ENCODE measurements around the gene SYT8. TPM values are rescaled to one million over a fixed set of nuclear protein-coding genes. Genes with fewer than 3 reads are reported as not detected.

The SYT8 gene
- total RNA-seq, 4 donors from 2014 or later, result 2.0 TPM; not detected in 3

DNA sequence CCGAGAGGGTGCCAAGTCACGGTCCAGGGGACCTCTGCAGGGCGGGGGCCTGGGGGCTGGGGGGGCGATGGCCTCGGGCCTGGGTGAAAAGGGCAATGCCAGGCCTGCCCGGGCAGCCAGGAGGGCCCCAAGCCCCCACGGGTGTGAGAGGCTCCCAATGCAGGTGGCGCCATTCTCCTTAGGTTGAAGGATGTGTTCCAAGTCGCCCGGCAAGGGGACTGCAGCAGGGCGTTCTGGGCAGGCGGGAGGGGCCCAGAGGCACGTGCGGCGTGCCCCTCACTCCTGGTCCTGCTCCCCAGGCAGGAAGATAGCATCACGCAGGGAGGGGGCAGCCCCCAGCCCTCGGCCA, 3.3 kb downstream of the SYT8 start:
- TF ChIP-seq, protein P1, sequence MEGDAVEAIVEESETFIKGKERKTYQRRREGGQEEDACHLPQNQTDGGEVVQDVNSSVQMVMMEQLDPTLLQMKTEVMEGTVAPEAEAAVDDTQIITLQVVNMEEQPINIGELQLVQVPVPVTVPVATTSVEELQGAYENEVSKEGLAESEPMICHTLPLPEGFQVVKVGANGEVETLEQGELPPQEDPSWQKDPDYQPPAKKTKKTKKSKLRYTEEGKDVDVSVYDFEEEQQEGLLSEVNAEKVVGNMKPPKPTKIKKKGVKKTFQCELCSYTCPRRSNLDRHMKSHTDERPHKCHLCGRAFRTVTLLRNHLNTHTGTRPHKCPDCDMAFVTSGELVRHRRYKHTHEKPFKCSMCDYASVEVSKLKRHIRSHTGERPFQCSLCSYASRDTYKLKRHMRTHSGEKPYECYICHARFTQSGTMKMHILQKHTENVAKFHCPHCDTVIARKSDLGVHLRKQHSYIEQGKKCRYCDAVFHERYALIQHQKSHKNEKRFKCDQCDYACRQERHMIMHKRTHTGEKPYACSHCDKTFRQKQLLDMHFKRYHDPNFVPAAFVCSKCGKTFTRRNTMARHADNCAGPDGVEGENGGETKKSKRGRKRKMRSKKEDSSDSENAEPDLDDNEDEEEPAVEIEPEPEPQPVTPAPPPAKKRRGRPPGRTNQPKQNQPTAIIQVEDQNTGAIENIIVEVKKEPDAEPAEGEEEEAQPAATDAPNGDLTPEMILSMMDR (IDR thresholded peaks at IDR 0.05), result no peak
- no peak for TF ChIP-seq POLR2A (IDR thresholded peaks at IDR 0.05)

DNA sequence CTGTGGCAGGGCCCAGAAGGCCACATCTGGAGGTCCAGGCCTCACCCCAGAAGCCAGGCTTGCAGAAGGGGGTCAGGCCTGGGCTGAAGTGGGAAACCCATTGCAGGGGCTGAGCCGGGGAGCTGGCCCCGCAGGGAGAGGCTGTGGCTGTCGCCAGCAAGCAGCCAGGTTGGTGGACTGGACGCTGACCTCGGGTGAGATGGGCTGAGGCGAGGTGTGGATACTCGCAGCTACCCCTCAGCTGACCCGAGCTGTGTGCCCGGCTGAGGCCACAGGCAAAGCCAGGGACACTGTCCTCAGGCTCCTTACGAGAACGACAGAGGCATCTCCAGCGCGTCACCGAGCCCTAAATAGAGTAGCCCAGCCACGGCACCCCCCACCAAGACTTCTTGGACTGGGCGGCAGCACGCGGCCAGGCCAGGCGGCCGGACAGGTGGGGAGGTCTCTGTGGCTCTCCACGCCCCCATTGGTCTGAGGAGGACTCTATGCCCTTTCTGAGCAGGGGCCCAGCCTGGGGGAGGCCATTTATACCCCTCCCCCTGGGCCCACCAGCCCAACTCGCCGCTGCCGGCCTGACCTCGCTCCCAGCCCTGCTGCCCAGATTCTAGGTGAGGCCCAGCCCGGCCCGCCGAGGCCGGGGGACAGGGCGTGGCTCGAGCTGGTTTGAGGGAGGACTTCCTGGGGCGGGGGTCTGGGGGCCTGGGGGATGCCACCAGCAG, 3.8 kb downstream of the SYT8 start, which contains the start of gene TNNI2:
Gene TNNI2, plus strand, starts transcription at position 556 of the 719 bp plus-strand sequence. CDS start 716 bp downstream, outside the sequence.
- Histone ChIP-seq H3K27me3 (no peaks in the 10 kb centered on the region), H3K4me3 (no peak within 1 kb of the TSS), H3K9me3 (no peaks in the 10 kb centered on the region), H3K27ac (no peak within 1 kb of the TSS), H3K36me3 (no peaks in the 10 kb centered on the region), H3K4me1 (no peaks in the 10 kb centered on the region)
- no peak for DNase-seq
- intact Hi-C loops (cut with DNase I; ENCODE audit: low total_unique reads), result loop anchor here (5.0 kb wide), 1 partner anchor 314 kb away; no protein-coding TSS in a partner anchor
- TF ChIP-seq POLR2A (IDR thresholded peaks at IDR 0.05), result no peak
- TF ChIP-seq, protein P1 (IDR thresholded peaks at IDR 0.05), result no peak

More for the DNA sequence above, 3.3 kb downstream of the SYT8 start:
- Histone ChIP-seq H3K27me3 (no peaks in the 10 kb centered on the region), H3K4me3 (no peak overlapping the region), H3K9me3 (no peaks in the 10 kb centered on the region), H3K36me3 (no peaks in the 10 kb centered on the region), H3K4me1 (no peaks in the 10 kb centered on the region), H3K27ac (no peak overlapping the region)
- no peak for DNase-seq
- intact Hi-C loops (cut with DNase I; ENCODE audit: low total_unique reads), result loop anchor here (5.0 kb wide), 1 partner anchor 314 kb away; no protein-coding TSS in a partner anchor

DNA sequence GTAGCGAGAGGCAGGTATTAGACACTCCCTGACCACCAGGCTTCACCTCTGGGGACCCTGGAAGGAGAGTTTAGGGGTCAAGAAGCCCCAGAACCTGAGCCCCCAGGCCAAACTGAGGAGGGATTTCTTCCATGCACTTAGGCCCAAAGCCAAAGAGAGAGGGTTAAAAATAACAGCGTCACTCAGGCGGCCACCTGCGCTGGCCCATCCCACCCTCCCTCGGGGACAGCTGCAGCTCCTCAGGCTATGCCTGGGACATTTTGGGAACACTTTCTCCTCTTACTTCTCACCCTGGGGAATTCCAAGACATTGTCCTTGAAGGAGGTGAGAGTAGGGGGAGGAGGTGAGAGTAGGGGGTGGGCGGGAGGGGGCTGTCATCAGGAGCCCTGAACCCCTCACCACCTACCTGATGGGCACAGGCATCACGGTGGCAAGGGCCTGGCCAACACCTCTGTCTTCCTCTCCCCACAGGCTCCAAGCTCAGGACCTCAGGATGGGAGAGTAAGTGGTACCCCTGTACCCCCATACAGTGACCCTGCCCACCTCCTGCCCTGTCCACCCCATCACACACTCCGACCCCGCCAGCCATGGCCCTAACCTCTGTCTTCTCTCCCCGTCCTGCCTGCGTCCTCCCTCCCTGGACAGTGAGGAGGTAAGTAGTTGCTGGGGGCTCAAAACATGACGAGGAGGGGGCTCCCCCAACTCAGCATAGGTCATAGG, 4.6 kb downstream of the SYT8 start:
- TF ChIP-seq POLR2A (IDR thresholded peaks at IDR 0.05), result no peak
- TF ChIP-seq, protein P1 (IDR thresholded peaks at IDR 0.05), result no peak
- intact Hi-C loops (cut with DNase I; ENCODE audit: low total_unique reads), result loop anchor here (5.0 kb wide), 1 partner anchor 313 kb away; no protein-coding TSS in a partner anchor
- Histone ChIP-seq H3K9me3 (no peaks in the 10 kb centered on the region), H3K36me3 (no peaks in the 10 kb centered on the region), H3K4me3 (no peak overlapping the region), H3K4me1 (no peaks in the 10 kb centered on the region), H3K27ac (no peak overlapping the region), H3K27me3 (no peaks in the 10 kb centered on the region)
- no peak for DNase-seq

DNA sequence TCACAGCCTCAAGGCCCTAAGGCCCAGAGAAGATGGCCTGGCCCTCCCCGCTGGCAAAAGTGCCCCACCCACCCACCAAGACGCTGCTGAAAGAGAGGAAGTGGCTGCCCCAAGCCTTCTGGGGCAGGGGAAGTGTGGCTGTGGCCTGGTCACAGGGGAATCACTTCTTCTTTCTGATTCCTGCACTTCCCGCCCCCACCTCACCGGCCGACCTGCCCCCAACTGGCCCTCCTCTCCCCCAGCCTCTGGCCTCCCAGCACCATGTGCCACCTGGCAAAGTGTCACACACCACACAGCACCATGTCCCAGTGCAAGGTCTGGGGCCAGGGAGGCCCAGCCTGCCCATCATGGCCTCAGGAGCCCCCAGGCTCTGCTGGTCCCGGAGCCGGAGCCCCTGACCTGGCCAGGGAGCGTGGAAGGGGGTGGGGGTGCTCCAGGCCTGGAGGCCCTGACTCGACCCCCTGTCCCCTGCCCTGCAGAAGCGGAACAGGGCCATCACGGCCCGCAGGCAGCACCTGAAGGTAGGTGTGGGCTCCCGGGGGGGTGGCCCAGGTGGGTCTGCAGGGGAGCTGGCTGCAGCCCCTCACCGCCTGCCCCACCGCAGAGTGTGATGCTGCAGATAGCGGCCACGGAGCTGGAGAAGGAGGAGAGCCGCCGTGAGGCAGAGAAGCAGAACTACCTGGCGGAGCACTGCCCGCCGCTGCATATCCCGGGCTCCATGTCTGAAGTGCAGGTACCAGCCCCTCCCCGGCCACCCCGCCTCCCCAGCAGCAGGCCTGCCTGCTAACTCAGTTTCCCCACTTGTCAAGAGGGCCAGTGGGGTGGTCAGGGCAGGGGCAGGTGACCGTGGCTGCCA, 5.4 kb downstream of the SYT8 start:
- no peaks in the 10 kb centered on the region for H3K36me3 ChIP-seq
- H3K4me1 ChIP-seq, result no peaks in the 10 kb centered on the region
- no peaks in the 10 kb centered on the region for H3K9me3 ChIP-seq
- no peak for DNase-seq
- intact Hi-C loops (cut with DNase I; ENCODE audit: low total_unique reads), result loop anchor here (5.0 kb wide), 1 partner anchor 312 kb away; no protein-coding TSS in a partner anchor
- H3K4me3 ChIP-seq, result no peak overlapping the region
- H3K27ac ChIP-seq, result no peak overlapping the region
- TF ChIP-seq POLR2A (IDR thresholded peaks at IDR 0.05), result no peak
- TF ChIP-seq, protein P1 (IDR thresholded peaks at IDR 0.05), result no peak
- no peaks in the 10 kb centered on the region for H3K27me3 ChIP-seq

All from uterus (tissue), 4 donors.